ENCODE data around the gene USP22.

DNA sequence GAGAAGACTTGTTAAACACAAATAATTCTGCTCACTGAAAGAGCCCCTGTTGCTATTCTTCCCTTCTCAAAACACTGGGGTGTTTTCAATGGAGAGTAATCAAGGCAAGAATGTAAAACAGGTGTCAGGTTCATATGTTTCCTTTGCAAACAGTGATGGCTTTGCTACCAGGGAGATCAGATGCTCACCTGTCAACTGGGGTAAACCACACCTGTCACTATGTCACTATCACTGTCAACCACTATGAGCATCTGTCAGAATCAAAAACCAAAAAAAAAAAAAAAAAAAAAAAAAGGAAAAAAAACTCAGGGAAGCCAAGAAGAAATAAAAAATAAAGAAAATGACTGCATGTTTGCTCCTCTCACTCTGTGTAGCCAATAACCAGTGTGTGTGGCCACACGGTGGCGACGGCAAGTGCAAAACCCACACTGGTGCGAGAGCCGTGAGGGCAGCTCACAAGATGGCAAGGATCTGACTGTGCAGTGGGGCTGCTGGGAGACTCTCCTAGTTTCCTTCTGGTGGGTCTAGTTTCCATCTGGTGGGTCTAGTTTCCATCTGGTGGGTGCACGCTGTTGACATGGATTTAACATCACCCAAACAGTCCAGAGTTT lies 22.7 kb downstream of the USP22 start:
- TF ChIP-seq, protein P1, sequence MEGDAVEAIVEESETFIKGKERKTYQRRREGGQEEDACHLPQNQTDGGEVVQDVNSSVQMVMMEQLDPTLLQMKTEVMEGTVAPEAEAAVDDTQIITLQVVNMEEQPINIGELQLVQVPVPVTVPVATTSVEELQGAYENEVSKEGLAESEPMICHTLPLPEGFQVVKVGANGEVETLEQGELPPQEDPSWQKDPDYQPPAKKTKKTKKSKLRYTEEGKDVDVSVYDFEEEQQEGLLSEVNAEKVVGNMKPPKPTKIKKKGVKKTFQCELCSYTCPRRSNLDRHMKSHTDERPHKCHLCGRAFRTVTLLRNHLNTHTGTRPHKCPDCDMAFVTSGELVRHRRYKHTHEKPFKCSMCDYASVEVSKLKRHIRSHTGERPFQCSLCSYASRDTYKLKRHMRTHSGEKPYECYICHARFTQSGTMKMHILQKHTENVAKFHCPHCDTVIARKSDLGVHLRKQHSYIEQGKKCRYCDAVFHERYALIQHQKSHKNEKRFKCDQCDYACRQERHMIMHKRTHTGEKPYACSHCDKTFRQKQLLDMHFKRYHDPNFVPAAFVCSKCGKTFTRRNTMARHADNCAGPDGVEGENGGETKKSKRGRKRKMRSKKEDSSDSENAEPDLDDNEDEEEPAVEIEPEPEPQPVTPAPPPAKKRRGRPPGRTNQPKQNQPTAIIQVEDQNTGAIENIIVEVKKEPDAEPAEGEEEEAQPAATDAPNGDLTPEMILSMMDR (conservative IDR thresholded peaks at IDR 0.05 in 1 of 2, IDR thresholded peaks at IDR 0.05 in 1 of 2; ENCODE audit: low read depth in 1 of 2, low read length in 2 of 2) = peak in 1 of 2 donors; percentile 41
- TF ChIP-seq EZH2 (IDR thresholded peaks at IDR 0.05; ENCODE audit: low read length, missing control alignments) = no peak
